Natural killer cell (primary cell): ENCODE results near the gene EPC1. TPM values are rescaled to one million over a fixed set of nuclear protein-coding genes. Genes with fewer than 3 reads are reported as not detected.

Experiments used
- ATAC-seq, 3 donors: fragments of 150-1000 bp in 2 of 3; fragments of 200-7000 bp in 1 of 3; cut with Tn5 transposase; 1 replicate in 1 of 3; 2 replicates in 2 of 3; pipeline ENCODE4 v1.10.0; 2021; ENCODE audit warnings: mild to moderate bottlenecking in 2 of 3, moderate library complexity in 2 of 3
- DNase-seq, 2 donors: peaks; one replicate each; pipeline versions ENCODE4 v3.0.0 to v3.0.0-alpha.2; 2013 to 2021; ENCODE audit warnings: mixed read lengths in 1 of 2
- H3K27ac ChIP-seq: one replicate; pipeline ENCODE4 v1.5.1; 2013; ENCODE audit warnings: mild to moderate bottlenecking, low read length
- H3K27me3 ChIP-seq: one replicate; pipeline ENCODE4 v1.6.1; 2013; ENCODE audit warnings: low read length; ENCODE audit not compliant: control insufficient read depth, insufficient read depth
- H3K36me3 ChIP-seq: one replicate; pipeline ENCODE4 v1.6.1; 2013; ENCODE audit warnings: low read length; ENCODE audit not compliant: control insufficient read depth, insufficient read depth
- H3K4me1 ChIP-seq: one replicate; pipeline ENCODE4 v1.6.1; 2013; ENCODE audit warnings: low read length; ENCODE audit not compliant: control insufficient read depth, insufficient read depth
- H3K4me3 ChIP-seq: one replicate; pipeline ENCODE4 v1.5.1; 2013; ENCODE audit warnings: low read length
- H3K9me3 ChIP-seq: one replicate; pipeline ENCODE4 v1.6.1; 2013; ENCODE audit warnings: low read length; ENCODE audit not compliant: control insufficient read depth, insufficient read depth
- H3K27ac Mint-ChIP-seq, 2 donors: one replicate each; pipeline ENCODE4 v1.8.0; 2022; ENCODE audit warnings: mild to moderate bottlenecking in 2 of 2, mixed read lengths in 2 of 2, moderate library complexity in 1 of 2
- H3K27me3 Mint-ChIP-seq, 2 donors: one replicate each; pipeline ENCODE4 v1.8.0; 2022; ENCODE audit warnings: low read depth in 2 of 2, mixed read lengths in 2 of 2
- H3K36me3 Mint-ChIP-seq: one replicate; pipeline ENCODE4 v1.8.0; 2022; ENCODE audit warnings: mixed read lengths
- H3K4me1 Mint-ChIP-seq, 2 donors: one replicate each; pipeline ENCODE4 v1.8.0; 2022; ENCODE audit warnings: mixed read lengths in 2 of 2
- H3K4me3 Mint-ChIP-seq: one replicate; pipeline ENCODE4 v1.8.0; 2022; ENCODE audit warnings: mild to moderate bottlenecking, moderate library complexity, mixed read lengths
- H3K9me3 Mint-ChIP-seq, 2 donors: one replicate each; pipeline ENCODE4 v1.8.0; 2022; ENCODE audit warnings: mixed read lengths in 2 of 2
- WGBS: methylation state at CpG from one replicate; pipeline ENCODE4 v1.1.7; 2013; ENCODE audit warnings: missing lambda C conversion rate; ENCODE audit not compliant: insufficient coverage; 5-methylcytosine and 5-hydroxymethylcytosine counted together
- intact Hi-C: fragments of 100-400 bp; cut with micrococcal nuclease; formaldehyde crosslinking; loops from one replicate; pipeline ENCODE4 v1.14.2; 2022
- total RNA-seq, 4 donors: library from RNA; stranded (reverse); fragments of 120-200 nt in 1 of 4; gene quantifications; one replicate each; pipeline versions ENCODE4 v1.2.3 to v1.2.4, GENCODE V29; 2013 to 2022
- TF ChIP-seq, protein P1 (sequence below): fragments of 200-600 bp; IDR thresholded peaks from one replicate; pipeline ENCODE4 v1.8.0; 2022; ENCODE audit warnings: antibody characterized with exemption

EPC1 gene
- total RNA-seq, 3 donors from 2014 or later (not counting 1 experiment from before 2014, with no cell fraction given), result 155 to 178 (median 161) TPM

GRCh38 chr10:32376097-32376496, 29.1 kb upstream of the EPC1 start:
- no peaks in the 10 kb centered on the region for H3K27me3 ChIP-seq
- no peak for DNase-seq
- H3K27ac ChIP-seq, result no peak overlapping the region
- H3K36me3 Mint-ChIP-seq, result no peaks in the 10 kb centered on the region
- no peaks in the 10 kb centered on the region for H3K9me3 Mint-ChIP-seq
- H3K27me3 Mint-ChIP-seq, result no peaks in the 10 kb centered on the region
- peaks cover 3% of the 10 kb centered on the region for H3K4me1 ChIP-seq
- H3K36me3 ChIP-seq, result peaks cover under 1% of the 10 kb centered on the region
- H3K27ac Mint-ChIP-seq, result no peak overlapping the region
- H3K4me1 Mint-ChIP-seq, result peaks cover 40% of the 10 kb centered on the region in 2 donors
- intact Hi-C loops, result loop anchor here (10.0 kb wide), 1 partner anchor 321 kb away; the partner anchor contains the start of gene KIF5B
- peak overlapping the region; percentile 97 for H3K4me3 ChIP-seq
- no peak overlapping the region for H3K4me3 Mint-ChIP-seq
- H3K9me3 ChIP-seq, result no peaks in the 10 kb centered on the region
- TF ChIP-seq, protein P1, sequence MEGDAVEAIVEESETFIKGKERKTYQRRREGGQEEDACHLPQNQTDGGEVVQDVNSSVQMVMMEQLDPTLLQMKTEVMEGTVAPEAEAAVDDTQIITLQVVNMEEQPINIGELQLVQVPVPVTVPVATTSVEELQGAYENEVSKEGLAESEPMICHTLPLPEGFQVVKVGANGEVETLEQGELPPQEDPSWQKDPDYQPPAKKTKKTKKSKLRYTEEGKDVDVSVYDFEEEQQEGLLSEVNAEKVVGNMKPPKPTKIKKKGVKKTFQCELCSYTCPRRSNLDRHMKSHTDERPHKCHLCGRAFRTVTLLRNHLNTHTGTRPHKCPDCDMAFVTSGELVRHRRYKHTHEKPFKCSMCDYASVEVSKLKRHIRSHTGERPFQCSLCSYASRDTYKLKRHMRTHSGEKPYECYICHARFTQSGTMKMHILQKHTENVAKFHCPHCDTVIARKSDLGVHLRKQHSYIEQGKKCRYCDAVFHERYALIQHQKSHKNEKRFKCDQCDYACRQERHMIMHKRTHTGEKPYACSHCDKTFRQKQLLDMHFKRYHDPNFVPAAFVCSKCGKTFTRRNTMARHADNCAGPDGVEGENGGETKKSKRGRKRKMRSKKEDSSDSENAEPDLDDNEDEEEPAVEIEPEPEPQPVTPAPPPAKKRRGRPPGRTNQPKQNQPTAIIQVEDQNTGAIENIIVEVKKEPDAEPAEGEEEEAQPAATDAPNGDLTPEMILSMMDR, result no peak
- ATAC-seq, result no peak
- no CpG with 5 or more reads among the region's 1 CpG for whole genome bisulfite sequencing

- Histone ChIP-seq H3K4me3 (no peak overlapping the region), H3K9me3 (no peaks in the 10 kb centered on the region), H3K36me3 (peaks cover 4% of the 10 kb centered on the region), H3K4me1 (peaks cover 3% of the 10 kb centered on the region), H3K27me3 (no peaks in the 10 kb centered on the region), H3K27ac (no peak overlapping the region)
- TF ChIP-seq, protein P1, result no peak
- Mint-ChIP-seq H3K4me3 (peak overlapping the region; percentile 9), H3K9me3 (no peaks in the 10 kb centered on the region), H3K4me1 (peaks cover 40% of the 10 kb centered on the region in 2 donors), H3K27ac (peak overlapping the region in 1 of 2 donors; percentile 27), H3K27me3 (no peaks in the 10 kb centered on the region), H3K36me3 (no peaks in the 10 kb centered on the region)
- intact Hi-C loops, result loop anchor here (10.0 kb wide), 1 partner anchor 321 kb away; the partner anchor contains the start of gene KIF5B
- ATAC-seq, result no peak
- no peak for DNase-seq
Measured at GRCh38 chr10:32375631-32376030, 28.7 kb upstream of the EPC1 start.

DNA sequence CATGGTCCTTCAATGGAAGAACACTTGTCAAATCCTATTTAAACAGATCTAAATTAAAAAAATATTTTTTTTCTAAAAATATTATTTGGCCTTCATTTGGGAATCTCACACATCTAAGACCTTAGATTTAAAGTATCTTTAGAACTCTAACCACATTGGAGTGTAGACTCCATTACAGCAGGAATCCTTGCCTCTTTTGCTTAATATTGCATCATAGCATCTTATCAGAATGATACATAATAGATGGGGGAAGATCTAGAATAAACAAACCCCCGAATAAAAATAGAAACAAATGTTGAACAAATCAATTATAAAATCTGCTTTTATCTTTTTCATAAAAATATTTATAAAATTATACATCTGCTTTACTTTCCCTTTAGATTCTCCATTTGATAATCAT, 27.6 kb upstream of the EPC1 start:
- no peaks in the 10 kb centered on the region for H3K27me3 Mint-ChIP-seq
- peaks cover 6% of the 10 kb centered on the region for H3K36me3 ChIP-seq
- WGBS, result no CpG with 5 or more reads among the region's 1 CpG
- TF ChIP-seq, protein P1, result no peak
- no peaks in the 10 kb centered on the region for H3K9me3 Mint-ChIP-seq
- intact Hi-C loops, result loop anchor here (10.0 kb wide), 1 partner anchor 320 kb away; the partner anchor contains the start of gene KIF5B
- ATAC-seq, result no peak
- H3K4me1 Mint-ChIP-seq, result peaks cover 40% of the 10 kb centered on the region in 2 donors
- no peaks in the 10 kb centered on the region for H3K36me3 Mint-ChIP-seq
- no peak for DNase-seq
- H3K4me3 ChIP-seq, result no peak overlapping the region
- no peaks in the 10 kb centered on the region for H3K27me3 ChIP-seq
- H3K27ac Mint-ChIP-seq, result no peak overlapping the region
- H3K9me3 ChIP-seq, result no peaks in the 10 kb centered on the region
- no peak overlapping the region for H3K27ac ChIP-seq
- no peak overlapping the region for H3K4me3 Mint-ChIP-seq
- H3K4me1 ChIP-seq, result peaks cover 3% of the 10 kb centered on the region

DNA sequence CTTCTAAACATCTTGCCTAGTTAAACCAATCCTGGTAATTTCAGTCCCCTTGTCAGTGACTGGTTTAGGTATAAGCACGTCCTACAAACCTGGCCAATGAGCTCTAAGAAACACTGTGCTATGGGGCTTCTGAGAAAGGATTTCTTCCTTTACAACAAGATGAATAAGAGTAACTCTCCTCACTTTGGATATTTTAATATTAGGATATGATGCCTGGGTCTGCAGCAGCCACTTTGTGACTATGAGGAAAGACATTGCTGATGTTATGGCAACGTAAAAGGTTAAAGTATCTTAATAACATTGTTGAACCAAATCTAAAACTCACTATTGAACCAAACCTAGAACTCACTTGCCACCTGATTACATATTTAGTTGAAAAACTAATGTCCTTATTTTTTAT, 26.5 kb upstream of the EPC1 start:
- DNase-seq, result no peak
- intact Hi-C loops, result loop anchor here (10.0 kb wide), 1 partner anchor 319 kb away; the partner anchor contains the start of gene KIF5B
- no peak for ATAC-seq
- Histone ChIP-seq H3K36me3 (peaks cover 6% of the 10 kb centered on the region), H3K27ac (no peak overlapping the region), H3K4me1 (no peaks in the 10 kb centered on the region), H3K9me3 (no peaks in the 10 kb centered on the region), H3K4me3 (no peak overlapping the region), H3K27me3 (no peaks in the 10 kb centered on the region)
- Mint-ChIP-seq H3K9me3 (no peaks in the 10 kb centered on the region), H3K27ac (peak overlapping the region in 1 of 2 donors; percentile 48), H3K27me3 (no peaks in the 10 kb centered on the region), H3K36me3 (no peaks in the 10 kb centered on the region), H3K4me3 (no peak overlapping the region), H3K4me1 (peaks cover 40% of the 10 kb centered on the region in 2 donors)
- WGBS, result 100% methylated on average over 1 of the region's 2 CpGs
- TF ChIP-seq, protein P1, result no peak
